Head of caudate nucleus (tissue), 42 donors: ENCODE data around the gene SNX6.
"Not testable (repeated sequence)": the region's sequence is repeated elsewhere in the genome, so short reads cannot be mapped to it uniquely, and the experiment has no call there.

Experiments
- DNase-seq, 42 donors: peaks; one replicate each; pipeline versions ENCODE4 v3.0.0 to v3.0.0-alpha.2; 2020 to 2021; ENCODE audit warnings: mixed read lengths in 7 of 42
- intact Hi-C: fragments of 100-400 bp; cut with DNase I; formaldehyde crosslinking; loops from one replicate; pipeline ENCODE4 v1.15.0; 2022

SNX6 gene

DNA sequence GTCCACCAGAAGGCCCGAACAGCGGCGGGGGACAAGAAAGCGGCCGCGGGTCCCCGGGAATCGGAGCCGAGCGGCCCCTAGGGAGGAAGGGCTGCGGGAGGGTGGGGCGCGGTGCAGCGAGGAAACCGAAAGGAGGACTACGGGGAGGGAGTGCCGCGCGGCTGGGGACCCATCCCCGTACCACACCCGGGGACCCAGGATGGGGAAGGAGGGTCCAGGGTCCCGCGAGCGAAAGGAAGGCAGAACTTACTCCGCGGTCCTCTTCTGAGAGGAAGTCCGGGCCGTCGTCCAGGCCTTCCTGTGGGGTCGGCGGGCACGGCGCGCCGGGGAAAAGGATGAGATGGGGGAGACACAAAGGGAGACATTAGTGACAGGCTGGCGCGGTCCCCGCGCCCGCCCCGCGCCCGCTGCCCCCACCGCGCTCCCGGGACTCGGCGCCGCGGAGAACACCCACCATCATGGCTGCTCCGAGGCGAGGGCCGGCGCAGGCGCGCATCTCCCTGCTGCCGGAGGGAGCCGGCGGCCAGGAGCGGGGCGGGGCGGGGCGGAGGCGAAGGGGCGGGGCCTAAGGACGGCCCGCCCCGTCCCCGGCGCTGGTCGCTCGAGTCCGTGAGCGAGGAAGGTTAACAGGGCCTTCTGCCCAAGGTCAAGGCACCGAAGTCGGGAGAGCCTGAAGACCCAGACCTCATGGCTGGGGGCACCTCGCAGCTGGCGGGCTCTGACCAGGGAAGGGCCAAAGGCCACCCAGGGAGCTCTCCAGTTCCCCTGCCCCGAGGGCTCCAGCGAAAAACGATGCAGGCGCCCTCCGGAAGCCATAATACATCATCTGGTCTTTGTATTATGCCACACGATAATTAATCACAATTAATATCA, at the start of gene SNX6:
SNX6 (minus strand) TSS at position 492 of the 873 bp plus-strand sequence; CDS start at position 460, 32 bp downstream.
- intact Hi-C loops = loop anchor here (2.0 to 10.0 kb wide), 2 partner anchors 85 to 165 kb away; partner anchors contain the start of genes CFL2 and SPTSSA
- DNase-seq = peak; percentile 62 to 96 (median 90)

DNA sequence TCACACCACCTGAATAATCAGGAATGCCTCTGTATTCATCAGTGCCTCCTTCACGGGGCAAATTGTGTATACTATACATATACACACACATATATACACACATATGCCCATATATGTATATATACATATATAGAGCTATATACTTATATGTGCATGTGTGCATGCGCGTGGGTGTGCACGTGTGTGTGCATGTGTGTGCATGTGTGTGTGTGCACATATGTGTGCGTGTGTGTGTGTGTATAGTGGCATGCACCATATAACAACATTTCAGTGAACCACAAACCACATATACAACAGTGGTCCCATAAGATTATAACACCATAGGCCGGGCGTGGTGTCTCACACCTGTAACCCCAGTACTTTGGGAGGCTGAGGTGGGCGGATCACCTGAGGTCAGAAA, 48.8 kb upstream of the SNX6 start:
- intact Hi-C loops = no loop called here
- DNase-seq = peak in 1 of 42 donors; percentile 46

DNA sequence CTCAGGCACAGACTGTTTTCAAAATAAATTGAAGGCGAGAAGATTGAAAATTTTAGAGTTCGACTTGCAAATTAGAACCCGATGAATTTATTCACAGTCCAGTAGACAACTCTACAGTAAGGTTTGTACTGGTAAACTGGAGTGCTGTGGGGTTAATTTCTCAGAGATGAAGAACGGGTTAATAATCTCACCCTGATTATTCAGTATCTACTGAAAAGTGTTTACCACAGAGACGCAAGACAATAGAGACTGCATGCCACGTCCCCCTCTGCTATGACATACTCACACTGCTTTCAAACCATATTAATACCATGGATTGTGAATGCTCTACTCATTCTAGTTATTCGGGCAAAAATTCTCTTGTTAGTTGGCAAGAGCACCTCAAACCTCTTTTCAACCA, 48.4 kb upstream of the SNX6 start:
- intact Hi-C loops = no loop called here
- DNase-seq = peak in 17 of 42 donors; percentile 14 to 72 (median 38)

DNA sequence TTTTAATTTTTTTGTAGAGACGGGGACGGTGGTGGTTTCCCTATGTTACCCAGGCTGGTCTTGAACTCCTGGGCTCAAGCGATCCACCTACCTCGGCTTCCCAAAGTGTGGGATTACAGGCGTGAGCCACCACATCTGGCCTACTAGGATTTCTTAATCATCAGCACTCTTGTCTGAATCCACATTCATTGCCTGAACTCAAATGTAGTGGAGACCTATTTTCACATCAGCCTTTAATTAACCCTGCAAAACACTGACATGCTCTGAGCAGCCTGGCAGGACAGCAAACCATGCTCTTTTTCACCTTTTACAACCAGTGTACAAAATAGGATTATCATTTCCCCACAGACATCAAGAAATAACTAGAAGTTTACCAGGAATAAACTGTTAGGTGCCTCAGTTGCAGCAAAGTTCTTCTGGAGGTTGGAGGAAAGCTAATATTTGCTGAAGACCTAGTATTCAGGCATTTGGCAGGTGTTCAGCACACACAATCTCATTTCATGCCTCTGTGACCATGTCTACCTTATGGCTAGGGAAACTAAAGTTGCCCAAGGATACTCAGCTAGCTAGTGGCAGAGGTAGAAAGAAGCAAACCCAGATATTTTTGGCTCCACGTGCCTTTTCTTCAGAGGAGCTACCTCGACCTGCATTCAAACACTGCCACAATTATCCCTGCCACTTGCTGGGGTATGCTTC, 46.7 kb upstream of the SNX6 start:
- DNase-seq = no peak
- intact Hi-C loops = no loop called here

DNA sequence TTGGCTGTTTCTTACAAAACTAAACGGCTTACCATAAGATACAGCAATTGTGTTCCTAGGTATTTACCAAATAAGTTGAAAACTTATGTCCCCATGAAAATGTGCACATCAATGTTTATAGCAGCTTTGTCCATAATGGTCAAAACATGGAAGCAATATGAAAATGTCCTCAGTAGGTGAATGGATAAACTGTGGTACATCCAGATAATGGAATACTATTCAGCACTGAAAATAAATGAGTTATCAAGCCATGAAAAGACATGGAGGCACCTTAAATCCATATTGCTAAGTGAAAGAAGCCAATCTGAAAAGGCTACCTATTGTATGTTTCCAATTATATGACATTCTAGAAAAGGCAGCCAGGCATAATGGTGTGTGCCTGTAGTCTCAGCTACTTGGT, 43.8 kb upstream of the SNX6 start:
- intact Hi-C loops = loop anchor here (2.0 kb wide), 1 partner anchor 47 kb away; no protein-coding TSS in a partner anchor
- no peak for DNase-seq

DNA sequence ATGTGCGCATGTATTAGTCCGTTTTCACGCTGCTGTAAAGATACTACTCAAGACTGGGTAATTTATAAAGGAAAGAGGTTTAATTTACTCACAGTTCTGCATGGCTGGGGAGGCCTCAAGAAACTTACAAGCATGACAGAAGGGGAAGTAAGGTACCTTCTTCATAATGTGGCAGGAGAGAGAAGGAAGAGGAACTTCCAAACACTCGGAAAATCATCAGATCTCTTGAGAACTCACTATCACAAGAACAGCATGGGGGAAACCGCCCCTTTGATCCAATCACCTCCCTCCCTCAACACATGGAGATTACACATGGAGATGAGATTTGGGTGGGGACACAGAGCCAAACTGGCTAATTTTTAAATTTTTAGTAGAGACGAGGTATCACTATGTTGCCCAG, 41.8 kb upstream of the SNX6 start:
- intact Hi-C loops = loop anchor here (2.0 kb wide), 1 partner anchor 49 kb away; no protein-coding TSS in a partner anchor
- no peak for DNase-seq

DNA sequence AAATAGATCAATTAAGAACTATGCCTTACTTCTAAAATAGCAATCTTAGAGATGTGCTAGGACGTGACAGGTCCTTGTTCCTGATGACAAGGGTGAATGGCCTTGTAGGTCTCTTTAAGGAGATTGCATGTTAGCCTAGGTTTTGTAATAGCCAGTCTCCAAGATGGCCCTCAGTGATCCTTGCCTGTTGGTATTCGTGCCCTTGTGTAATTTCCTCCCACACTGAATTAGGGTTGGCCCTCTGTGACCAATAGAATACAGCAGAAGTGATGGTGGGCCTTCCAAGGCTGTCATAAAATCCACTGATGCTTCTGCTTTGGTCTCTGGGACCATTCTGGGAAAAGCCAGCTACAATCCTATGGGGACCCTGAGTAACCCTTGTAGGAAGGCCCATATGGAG, 38.2 kb upstream of the SNX6 start:
- intact Hi-C loops = no loop called here
- no peak for DNase-seq

DNA sequence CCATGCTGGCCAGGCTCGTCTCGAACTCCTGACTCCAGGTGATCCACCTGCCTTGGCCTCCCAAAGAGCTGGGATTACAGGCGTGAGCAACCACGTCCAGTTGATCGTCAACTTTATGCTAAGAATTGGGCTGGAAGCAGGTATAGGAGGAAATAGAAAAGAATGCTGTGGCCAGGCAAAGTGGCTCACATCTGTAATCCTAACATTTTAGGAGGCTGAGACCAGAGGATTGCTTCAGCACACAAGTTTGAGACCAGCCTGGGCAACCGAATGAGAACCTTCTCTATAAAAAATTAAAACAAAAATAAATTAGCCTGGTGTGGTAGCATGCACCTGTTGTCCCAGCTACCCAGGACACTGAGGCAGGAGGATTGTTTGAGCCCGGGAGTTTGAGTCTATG, 37.1 kb upstream of the SNX6 start:
- intact Hi-C loops = no loop called here

DNA sequence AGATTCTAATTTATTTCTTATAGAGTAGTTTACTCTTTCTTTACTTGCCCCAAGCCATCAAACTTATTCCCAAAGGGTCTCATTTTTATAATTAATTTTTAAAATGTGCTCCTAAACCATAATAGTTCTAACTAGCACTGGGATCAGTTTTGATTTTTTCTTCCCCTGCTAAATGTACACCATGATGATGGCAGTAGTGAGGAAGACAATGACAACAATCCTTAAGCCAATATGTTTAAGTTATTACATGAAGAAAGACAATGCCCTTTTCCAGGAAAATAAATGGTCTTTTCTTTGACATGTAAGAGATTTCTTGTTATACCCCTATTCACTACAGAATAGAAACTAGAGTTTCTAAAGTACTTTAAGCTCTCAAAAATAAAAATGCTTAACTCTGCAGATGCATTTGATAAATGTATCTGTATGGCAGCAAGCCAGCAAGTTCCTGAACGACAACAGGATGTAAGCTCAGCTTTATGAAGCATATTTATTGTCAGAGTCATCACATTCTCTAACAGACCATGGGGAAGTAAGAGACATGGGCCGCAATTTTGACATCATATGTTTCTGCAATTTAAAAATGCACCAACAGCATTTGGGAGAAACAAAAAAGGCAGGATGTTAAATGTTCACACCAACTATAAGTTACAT, 36.0 kb upstream of the SNX6 start:
- no peak for DNase-seq
- intact Hi-C loops = no loop called here

More for the DNA sequence above, 37.1 kb upstream of the SNX6 start:
- DNase-seq = no peak

DNA sequence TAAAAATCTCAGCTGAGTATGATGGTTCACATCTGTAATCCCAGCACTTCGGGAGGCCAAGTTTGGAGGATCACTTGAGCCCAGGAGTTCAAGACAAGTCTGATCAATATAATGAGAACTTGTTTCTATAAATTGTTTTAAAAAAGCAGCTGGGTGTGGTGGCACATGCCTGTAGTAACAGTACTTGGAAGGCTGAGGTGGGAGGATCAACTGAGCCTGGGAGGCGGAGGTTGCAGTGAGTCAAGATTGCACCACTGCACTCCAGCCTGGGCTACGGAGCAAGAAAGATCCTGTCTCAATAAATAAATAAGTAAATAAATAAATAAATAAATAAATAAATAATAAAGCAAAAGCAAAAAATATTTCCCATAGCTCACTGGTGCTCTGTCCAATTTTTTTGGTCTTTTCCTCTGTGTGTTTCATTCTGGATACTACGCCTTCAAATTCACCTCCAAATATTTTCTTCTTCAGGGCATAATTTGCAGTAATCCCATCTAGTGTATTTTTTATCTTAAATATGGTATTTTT, 32.7 kb upstream of the SNX6 start:
- intact Hi-C loops = no loop called here
- no peak for DNase-seq

DNA sequence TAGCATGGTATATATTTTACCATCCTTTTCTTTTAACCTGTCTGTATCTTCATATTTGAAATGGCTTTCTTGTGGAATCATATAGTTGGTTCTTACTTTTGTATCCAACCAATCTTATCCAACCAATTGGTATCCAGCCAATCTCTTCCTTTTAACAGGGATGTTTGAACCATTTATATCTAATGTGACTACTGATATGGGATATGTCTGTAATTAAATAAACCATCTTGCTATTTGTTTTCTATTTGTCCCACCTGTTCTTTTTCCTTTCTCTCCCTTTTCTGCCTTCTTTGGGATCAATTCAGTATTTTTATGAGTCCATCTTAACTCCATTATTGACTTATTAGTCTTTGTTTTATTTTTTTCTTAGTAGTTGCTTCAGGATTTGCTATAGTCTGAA, 30.8 kb upstream of the SNX6 start:
- intact Hi-C loops = no loop called here

DNA sequence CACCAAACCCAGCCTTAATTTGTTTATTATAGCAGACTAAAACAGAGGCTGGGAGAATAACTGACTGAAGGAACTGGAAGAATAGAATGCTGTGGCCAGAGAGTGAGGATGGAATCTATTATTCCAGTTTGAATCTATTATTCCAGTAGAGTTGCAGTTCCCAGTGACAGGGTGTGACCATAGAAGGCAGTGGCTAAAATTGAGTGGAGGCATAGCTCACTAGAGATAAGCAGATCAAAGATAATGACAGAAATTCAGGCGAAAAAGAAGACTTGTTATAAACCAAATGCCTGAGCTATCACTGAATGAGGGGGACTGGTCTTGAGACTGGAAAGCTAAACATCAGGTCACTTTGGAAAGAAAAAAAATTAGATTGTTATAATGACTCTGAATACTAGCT, 26.0 kb upstream of the SNX6 start:
- DNase-seq = no peak
- intact Hi-C loops = no loop called here

More for the DNA sequence above, 30.8 kb upstream of the SNX6 start:
- no peak for DNase-seq

DNA sequence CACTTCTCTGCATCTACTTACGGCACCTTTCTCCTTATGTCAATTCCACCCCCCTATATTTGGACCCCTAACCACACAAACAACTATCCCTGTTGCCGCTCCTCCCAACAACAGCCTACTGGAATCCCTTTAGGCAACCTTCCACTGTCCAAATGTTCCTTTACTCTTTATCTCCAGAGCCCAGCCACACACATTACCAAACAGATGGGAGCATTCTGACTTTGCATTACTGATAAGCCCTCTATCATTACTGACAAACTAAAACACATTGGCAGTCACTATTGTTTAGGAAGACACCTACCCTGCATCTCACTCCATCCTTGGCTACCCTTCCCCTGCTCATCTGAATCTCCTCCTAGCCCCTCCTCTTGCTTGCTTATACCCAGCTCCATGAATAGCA, 23.1 kb upstream of the SNX6 start:
- DNase-seq, intact Hi-C loops: not testable (repeated sequence)

DNA sequence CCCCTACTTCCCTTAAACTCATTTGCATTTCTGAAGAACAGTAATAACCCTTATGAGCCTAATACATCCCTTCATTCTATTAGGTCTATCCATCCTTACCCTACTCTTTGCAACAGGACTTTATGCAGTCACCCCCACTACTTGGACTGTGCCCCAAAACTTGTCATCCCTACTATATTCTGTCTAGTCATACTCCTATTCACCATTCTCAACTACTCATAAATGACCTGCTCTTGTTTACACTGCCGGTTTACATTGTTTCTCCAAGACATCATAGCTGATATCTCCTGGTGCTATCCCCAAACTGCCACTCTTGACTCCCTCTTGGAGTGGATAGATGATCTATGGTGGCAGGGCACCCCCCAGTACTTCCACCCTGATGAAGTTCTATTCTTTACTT, 22.4 kb upstream of the SNX6 start:
- intact Hi-C loops, DNase-seq: not testable (repeated sequence)

DNA sequence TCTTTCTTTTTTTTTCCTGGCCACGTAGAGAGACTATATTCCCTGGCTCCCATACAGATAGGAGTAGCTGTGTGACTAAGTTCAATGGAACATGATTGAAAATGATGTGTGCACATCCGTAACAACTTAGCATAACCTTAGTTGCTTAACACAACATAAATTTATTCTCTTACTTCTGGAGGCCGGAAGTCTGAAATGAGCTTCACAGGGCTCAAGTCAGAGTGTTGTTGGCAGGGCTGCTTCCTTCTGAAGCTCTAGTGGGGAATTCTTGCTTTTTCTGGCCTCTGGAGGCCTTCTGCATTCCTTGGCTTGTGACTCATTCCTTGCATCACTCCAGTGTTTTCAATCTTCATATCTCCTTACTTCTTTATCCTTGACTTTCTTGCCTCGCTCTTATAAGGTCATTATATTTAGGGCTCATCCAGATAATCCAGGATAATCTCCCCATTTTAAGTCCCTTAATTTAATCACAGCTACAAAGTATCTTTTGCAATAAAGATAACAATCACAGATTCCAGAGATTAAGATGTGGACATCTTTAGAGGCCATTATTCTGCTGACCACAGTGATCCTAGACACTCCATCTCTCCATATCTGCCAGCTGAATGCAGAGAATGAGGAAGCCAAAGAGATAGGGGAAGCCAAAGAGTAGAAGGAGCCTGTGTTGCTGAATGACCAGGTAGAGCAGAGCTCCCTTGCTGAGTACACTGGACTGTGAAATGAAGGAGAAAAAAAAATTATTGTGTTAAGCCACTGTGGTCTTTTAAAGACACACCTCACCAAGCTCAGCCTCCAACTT, 21.0 kb upstream of the SNX6 start:
- intact Hi-C loops = no loop called here
- no peak for DNase-seq

DNA sequence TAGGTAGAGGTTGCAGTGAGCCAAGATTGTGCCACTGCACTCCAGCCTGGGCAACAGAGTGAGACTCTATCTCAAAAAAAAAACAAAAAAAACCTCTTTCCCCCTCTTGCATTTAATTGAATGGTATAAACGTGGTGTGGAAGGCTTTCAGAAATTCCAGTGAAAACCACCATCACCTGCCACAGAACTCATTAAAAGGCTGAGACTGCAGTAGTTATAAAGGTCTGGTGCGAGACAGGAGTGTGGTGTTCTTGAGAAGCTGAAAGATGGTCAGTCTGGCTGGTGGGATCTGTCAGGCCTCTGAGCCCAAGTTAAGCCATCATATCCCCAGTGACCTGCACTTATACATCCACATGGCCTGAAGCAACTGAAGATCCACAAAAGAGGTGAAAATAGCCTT, 20.1 kb upstream of the SNX6 start:
- DNase-seq, intact Hi-C loops: not testable (repeated sequence)

DNA sequence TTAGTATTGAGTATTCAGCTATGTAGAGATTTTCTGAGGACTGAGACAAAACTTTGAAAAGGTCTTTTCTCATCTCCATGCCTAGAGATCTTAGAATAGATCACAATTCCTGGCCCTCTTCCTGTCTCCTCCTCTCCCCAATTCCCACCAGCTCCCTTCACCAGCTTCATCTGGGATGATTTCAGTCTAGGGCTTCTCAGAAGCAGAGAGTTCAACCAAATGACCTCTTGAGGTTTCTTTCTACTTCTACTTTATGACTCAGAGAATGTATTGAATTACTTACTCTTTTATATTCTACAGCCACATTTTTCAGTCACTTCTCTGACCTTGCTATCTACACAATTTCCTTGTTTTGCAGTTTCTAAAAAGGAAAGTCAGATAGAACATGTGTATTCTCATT, 19.4 kb upstream of the SNX6 start:
- DNase-seq = no peak
- intact Hi-C loops = no loop called here

DNA sequence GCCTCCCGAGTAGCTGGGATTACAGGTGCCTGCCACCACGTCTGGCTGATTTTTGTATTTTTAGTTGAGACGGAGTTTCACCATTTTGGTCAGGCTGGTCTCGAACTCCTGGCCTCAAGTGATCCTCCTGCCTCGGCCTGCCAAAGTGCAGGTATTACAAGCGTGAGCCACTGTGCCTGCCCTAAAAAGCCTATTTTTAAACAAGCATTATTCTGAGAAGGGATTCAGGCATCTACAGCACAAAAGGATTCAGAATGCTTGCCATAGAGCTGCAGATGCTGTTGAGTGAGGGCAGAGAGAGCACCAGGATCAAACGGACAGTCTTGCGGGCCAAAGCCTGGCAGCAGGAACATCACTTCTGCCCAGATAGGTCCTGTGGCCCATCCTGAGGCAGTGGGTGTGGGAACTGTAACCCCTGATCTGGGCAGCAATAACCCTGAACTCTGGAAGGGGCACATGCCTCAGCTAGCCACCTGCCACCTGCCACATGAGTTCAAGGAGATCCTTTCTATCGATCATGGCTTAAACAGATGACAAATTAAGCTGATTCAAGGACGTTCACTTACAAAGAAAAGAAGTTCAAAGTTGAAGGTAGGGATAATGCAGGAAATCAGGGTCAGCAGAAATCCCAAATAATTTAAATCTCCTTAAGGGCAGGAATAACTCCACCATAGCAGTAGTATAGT, 16.8 kb upstream of the SNX6 start:
- DNase-seq = no peak
- intact Hi-C loops = no loop called here
